H9 (cell line): Measurements from ENCODE around the gene MID1. TPM values are rescaled to one million over a fixed set of nuclear protein-coding genes. Genes with fewer than 3 reads are reported as not detected.

Source experiments
- DNase-seq: peaks from one replicate; pipeline ENCODE4 v3.0.0-alpha.2; 2017
- H2AFZ ChIP-seq: one replicate; pipeline ENCODE4 v1.6.1; 2013; ENCODE audit warnings: mild to moderate bottlenecking, low read length, control low read depth, moderate library complexity
- H2AK5ac ChIP-seq: 2 replicates; pipeline ENCODE4 v1.6.1; 2013; ENCODE audit warnings: low read length, control low read depth, mixed read lengths; ENCODE audit not compliant: insufficient read length
- H2BK120ac ChIP-seq: one replicate; pipeline ENCODE4 v1.6.1; 2013; ENCODE audit warnings: low read depth, mild to moderate bottlenecking, low read length, control low read depth, inconsistent platforms; ENCODE audit not compliant: poor library complexity, severe bottlenecking
- H2BK12ac ChIP-seq: 2 replicates; pipeline ENCODE4 v1.6.1; 2013; ENCODE audit warnings: low read length, control low read depth, mixed read lengths, low read depth; ENCODE audit not compliant: insufficient read length
- H2BK15ac ChIP-seq: 2 replicates; pipeline ENCODE4 v1.6.1; 2013; ENCODE audit warnings: low read depth, low read length, control low read depth
- H2BK20ac ChIP-seq: one replicate; pipeline ENCODE4 v1.6.1; 2013; ENCODE audit warnings: low read depth, mild to moderate bottlenecking, low read length, control low read depth, inconsistent platforms; ENCODE audit not compliant: poor library complexity, severe bottlenecking
- H2BK5ac ChIP-seq: 2 replicates; pipeline ENCODE4 v1.6.1; 2013; ENCODE audit warnings: low read length, control low read depth, mixed read lengths; ENCODE audit not compliant: insufficient read length
- H3K14ac ChIP-seq: 2 replicates; pipeline ENCODE4 v1.6.1; 2013; ENCODE audit warnings: low read length, control low read depth; ENCODE audit not compliant: insufficient read depth
- H3K18ac ChIP-seq: 2 replicates; pipeline ENCODE4 v1.6.1; 2013; ENCODE audit warnings: low read depth, mild to moderate bottlenecking, mixed read lengths, low read length, control low read depth; ENCODE audit not compliant: insufficient read length
- H3K23ac ChIP-seq: 2 replicates; pipeline ENCODE4 v1.6.1; 2013; ENCODE audit warnings: low read length, control low read depth, mixed read lengths, low read depth; ENCODE audit not compliant: insufficient read length
- H3K23me2 ChIP-seq: 2 replicates; pipeline ENCODE4 v1.6.1; 2013; ENCODE audit warnings: low read depth, mild to moderate bottlenecking, mixed read lengths, low read length, control low read depth; ENCODE audit not compliant: insufficient read length, poor library complexity, severe bottlenecking
- H3K27ac ChIP-seq: 2 replicates; pipeline ENCODE4 v1.5.1; 2013; ENCODE audit warnings: low read length, control low read depth, mixed read lengths, low read depth; ENCODE audit not compliant: insufficient read length
- H3K27me3 ChIP-seq: 2 replicates; pipeline ENCODE4 v1.6.1; 2013; ENCODE audit warnings: low read length, control low read depth, inconsistent platforms; ENCODE audit not compliant: insufficient read depth
- H3K4ac ChIP-seq: 2 replicates; pipeline ENCODE4 v1.6.1; 2013; ENCODE audit warnings: low read depth, mild to moderate bottlenecking, control low read depth, inconsistent platforms, low read length, moderate library complexity
- H3K4me1 ChIP-seq: 2 replicates; pipeline ENCODE4 v1.6.1; 2013; ENCODE audit warnings: low read length, control low read depth, inconsistent platforms; ENCODE audit not compliant: insufficient read depth
- H3K4me2 ChIP-seq: 2 replicates; pipeline ENCODE4 v1.6.1; 2013; ENCODE audit warnings: low read length, control low read depth, mixed read lengths; ENCODE audit not compliant: insufficient read length, insufficient read depth
- H3K56ac ChIP-seq: 2 replicates; pipeline ENCODE4 v1.6.1; 2013; ENCODE audit warnings: low read depth, mild to moderate bottlenecking, mixed read lengths, low read length, control low read depth; ENCODE audit not compliant: insufficient read length
- H3K79me1 ChIP-seq: 2 replicates; pipeline ENCODE4 v1.6.1; 2013; ENCODE audit warnings: low read depth, mild to moderate bottlenecking, moderate library complexity, low read length, control low read depth, inconsistent platforms; ENCODE audit not compliant: insufficient read depth, poor library complexity, severe bottlenecking
- H3K79me2 ChIP-seq: 2 replicates; pipeline ENCODE4 v1.6.1; 2013; ENCODE audit warnings: low read length, control low read depth, inconsistent platforms; ENCODE audit not compliant: insufficient read depth
- H3K9ac ChIP-seq: 2 replicates; pipeline ENCODE4 v1.6.1; 2013; ENCODE audit warnings: low read length, control low read depth, mixed read lengths; ENCODE audit not compliant: insufficient read length; ENCODE audit errors: extremely low read depth
- H3K9me3 ChIP-seq: one replicate; pipeline ENCODE4 v1.6.1; 2013; ENCODE audit warnings: low read depth, low read length, inconsistent platforms; ENCODE audit not compliant: control insufficient read depth
- H3T11ph ChIP-seq: one replicate; pipeline ENCODE4 v1.6.1; 2013; ENCODE audit warnings: mild to moderate bottlenecking, low read length, control low read depth, inconsistent platforms
- H4K20me1 ChIP-seq: one replicate; pipeline ENCODE4 v1.6.1; 2013; ENCODE audit not compliant: control insufficient read depth, insufficient read length, insufficient read depth
- H4K5ac ChIP-seq: 2 replicates; pipeline ENCODE4 v1.6.1; 2013; ENCODE audit warnings: low read depth, mild to moderate bottlenecking, mixed read lengths, low read length, control low read depth; ENCODE audit not compliant: insufficient read length
- H4K8ac ChIP-seq: replicated peaks from 2 replicates; pipeline ENCODE4 v1.6.1; 2013; ENCODE audit warnings: low read length, control low read depth, mixed read lengths, low read depth; ENCODE audit not compliant: insufficient read length
- H4K91ac ChIP-seq: 2 replicates; pipeline ENCODE4 v1.6.1; 2013; ENCODE audit warnings: low read depth, mild to moderate bottlenecking, moderate library complexity, mixed read lengths, low read length, control low read depth; ENCODE audit not compliant: insufficient read length
- H3K27ac Mint-ChIP-seq, 3 experiments: 2 replicates in 2 of 3; 3 replicates in 1 of 3; pipeline ENCODE4 v1.8.0; 2020 to 2021; ENCODE audit warnings: mixed read lengths in 3 of 3, mild to moderate bottlenecking in 1 of 3, moderate library complexity in 1 of 3
- H3K27me3 Mint-ChIP-seq: 2 replicates; pipeline ENCODE4 v1.8.0; 2021; ENCODE audit warnings: low read depth, mild to moderate bottlenecking, moderate library complexity, mixed read lengths
- H3K36me3 Mint-ChIP-seq, 3 experiments: 2 replicates in 2 of 3; 3 replicates in 1 of 3; pipeline ENCODE4 v1.8.0; 2020 to 2021; ENCODE audit warnings: low read depth in 3 of 3, mixed read lengths in 3 of 3; ENCODE audit not compliant: insufficient read depth in 1 of 3
- H3K4me1 Mint-ChIP-seq, 2 experiments: 2 replicates each; pipeline ENCODE4 v1.8.0; 2020; ENCODE audit warnings: mixed read lengths in 2 of 2
- H3K4me3 Mint-ChIP-seq, 2 experiments: 2 replicates in 1 of 2; 3 replicates in 1 of 2; pipeline ENCODE4 v1.8.0; 2020 to 2021; ENCODE audit warnings: mild to moderate bottlenecking in 2 of 2, mixed read lengths in 2 of 2, moderate library complexity in 1 of 2
- H3K9me3 Mint-ChIP-seq, 2 experiments: 2 replicates in 1 of 2; 3 replicates in 1 of 2; pipeline ENCODE4 v1.8.0; 2020; ENCODE audit warnings: mild to moderate bottlenecking in 2 of 2, mixed read lengths in 2 of 2, moderate library complexity in 1 of 2
- total RNA-seq: library from RNA; stranded (reverse); gene quantifications from 2 replicates; pipeline ENCODE4 v1.2.1, GENCODE V29; 2021
- TF ChIP-seq, protein P1 (sequence below): fragments of 200-600 bp; sonication (generic); conservative IDR thresholded peaks from 3 replicates; pipeline ENCODE4 v1.8.0; 2021; ENCODE audit warnings: antibody characterized with exemption, mild to moderate bottlenecking

The MID1 gene
- total RNA-seq, 1 experiment from 2014 or later = 32.9 TPM

DNA sequence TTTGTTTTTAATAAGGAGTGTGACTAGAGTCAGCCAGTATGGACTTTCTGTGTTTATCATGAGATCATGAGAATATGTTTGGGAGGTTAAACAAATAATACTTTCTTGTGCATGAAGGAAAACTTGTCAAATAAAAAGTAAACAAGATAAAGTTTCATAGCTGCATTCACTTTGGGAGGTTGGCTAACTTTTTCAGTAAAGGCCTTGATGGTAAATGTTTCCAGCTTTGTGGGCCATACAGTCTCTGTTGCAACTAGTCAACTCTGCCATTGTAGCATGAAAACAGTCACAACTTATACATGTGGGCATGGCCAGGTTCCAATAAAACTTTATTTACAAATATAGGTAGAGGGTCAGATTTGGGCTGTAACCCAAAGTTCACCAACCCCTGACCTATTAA is 150.4 kb downstream of the MID1 start:
- Histone ChIP-seq H2BK12ac (no peak overlapping the region), H4K5ac (no peak overlapping the region), H3K14ac (no peak overlapping the region), H3K9me3 (no peaks in the 10 kb centered on the region), H3K18ac (no peak overlapping the region), H3K9ac (no peak overlapping the region), H3K23ac (no peak overlapping the region), H3K4ac (no peak overlapping the region), H3K56ac (no peak overlapping the region), H3K4me1 (no peaks in the 10 kb centered on the region), H2BK15ac (no peak overlapping the region), H2BK5ac (no peak overlapping the region), H3K79me2 (no peaks in the 10 kb centered on the region), H4K20me1 (no peaks in the 10 kb centered on the region), H3K27ac (no peak overlapping the region), H2AFZ (no peak overlapping the region), H2BK20ac (no peak overlapping the region), H3K79me1 (no peaks in the 10 kb centered on the region), H3K4me2 (no peak overlapping the region), H3T11ph (no peak overlapping the region), H3K23me2 (no peaks in the 10 kb centered on the region), H4K8ac (no peak overlapping the region), H4K91ac (no peak overlapping the region), H2BK120ac (no peak overlapping the region), H2AK5ac (no peak overlapping the region), H3K27me3 (no peaks in the 10 kb centered on the region)
- Mint-ChIP-seq H3K27me3 (no peaks in the 10 kb centered on the region), H3K4me3 (no peak overlapping the region), H3K27ac (no peak overlapping the region), H3K36me3 (peaks cover 36 to 57% (median 56%) of the 10 kb centered on the region in 3 experiments), H3K4me1 (peaks cover 0 to 5% of the 10 kb centered on the region in 2 experiments; a peak in 1 of 4 replicates), H3K9me3 (peaks cover 23 to 37% of the 10 kb centered on the region in 2 experiments)
- DNase-seq = no peak
- TF ChIP-seq, protein P1, sequence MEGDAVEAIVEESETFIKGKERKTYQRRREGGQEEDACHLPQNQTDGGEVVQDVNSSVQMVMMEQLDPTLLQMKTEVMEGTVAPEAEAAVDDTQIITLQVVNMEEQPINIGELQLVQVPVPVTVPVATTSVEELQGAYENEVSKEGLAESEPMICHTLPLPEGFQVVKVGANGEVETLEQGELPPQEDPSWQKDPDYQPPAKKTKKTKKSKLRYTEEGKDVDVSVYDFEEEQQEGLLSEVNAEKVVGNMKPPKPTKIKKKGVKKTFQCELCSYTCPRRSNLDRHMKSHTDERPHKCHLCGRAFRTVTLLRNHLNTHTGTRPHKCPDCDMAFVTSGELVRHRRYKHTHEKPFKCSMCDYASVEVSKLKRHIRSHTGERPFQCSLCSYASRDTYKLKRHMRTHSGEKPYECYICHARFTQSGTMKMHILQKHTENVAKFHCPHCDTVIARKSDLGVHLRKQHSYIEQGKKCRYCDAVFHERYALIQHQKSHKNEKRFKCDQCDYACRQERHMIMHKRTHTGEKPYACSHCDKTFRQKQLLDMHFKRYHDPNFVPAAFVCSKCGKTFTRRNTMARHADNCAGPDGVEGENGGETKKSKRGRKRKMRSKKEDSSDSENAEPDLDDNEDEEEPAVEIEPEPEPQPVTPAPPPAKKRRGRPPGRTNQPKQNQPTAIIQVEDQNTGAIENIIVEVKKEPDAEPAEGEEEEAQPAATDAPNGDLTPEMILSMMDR = no peak
